ENCODE measurements around the gene PGAM4.

- TF ChIP-seq CTCF (IDR thresholded peaks at IDR 0.05; ENCODE audit: low read length) (no peak), EZH2 (optimal IDR thresholded peaks at IDR 0.05; ENCODE audit: low read depth, low read length) (no peak)
Measured at GRCh38 chrX:77967631-77968030, 1.8 kb downstream of the PGAM4 start.

Data from MM.1S (cell line).